Activated CD8-positive, alpha-beta memory T cell treated with anti-CD3 and anti-CD28 coated beads, Interleukin-2, amount 50 U/mL, for 1 hour (primary cell): Measurements from ENCODE around the gene SUPT5H.

Experiments
- DNase-seq: peaks from one replicate; pipeline ENCODE4 v3.0.0-alpha.2; 2020; ENCODE audit errors: extremely low read depth

SUPT5H gene

DNA sequence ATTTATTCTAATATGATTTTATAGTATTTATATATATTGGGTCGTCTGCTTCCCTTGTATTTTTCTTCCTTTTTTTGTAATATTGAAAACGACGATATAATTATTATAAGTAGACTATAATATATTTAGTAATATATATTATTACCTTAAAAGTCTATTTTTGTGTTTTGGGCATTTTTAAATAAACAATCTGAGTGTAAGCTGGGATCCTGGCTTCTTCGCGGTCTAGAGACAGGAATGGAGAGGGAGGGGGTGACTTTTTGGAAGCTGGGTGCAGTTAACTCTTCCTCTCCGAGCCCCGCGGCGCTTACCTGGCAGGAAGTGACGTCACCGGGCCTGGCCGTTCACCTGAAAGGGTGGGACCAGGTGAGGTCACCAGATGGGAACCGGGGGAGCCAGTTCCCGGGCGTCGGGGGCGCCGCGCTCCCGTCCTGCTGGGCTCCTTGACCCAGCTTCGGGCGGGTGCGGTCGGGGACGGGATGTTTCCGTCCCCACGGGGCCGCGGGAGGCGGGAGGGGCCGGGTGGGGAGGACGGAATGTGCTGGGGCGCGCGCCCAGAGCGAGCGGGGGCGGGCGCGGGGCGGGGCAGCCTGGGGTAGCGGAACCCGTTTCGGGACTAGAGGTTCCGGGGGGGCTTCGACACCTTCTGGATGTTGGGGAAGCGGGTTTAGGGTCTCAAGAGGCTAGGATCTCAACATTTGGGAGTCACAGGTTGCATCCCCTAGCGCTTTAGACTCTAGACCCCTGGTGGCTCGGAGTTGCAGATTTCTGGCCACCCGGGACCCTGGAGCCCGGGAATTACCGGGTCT lies 36.0 kb upstream of the SUPT5H start:
- peak; percentile 93 for DNase-seq

GRCh38 chr19:39410017-39410830 lies 35.2 kb upstream of the SUPT5H start:
- no peak for DNase-seq

GRCh38 chr19:39410831-39411080 lies 34.6 kb upstream of the SUPT5H start:
- no peak for DNase-seq

DNA sequence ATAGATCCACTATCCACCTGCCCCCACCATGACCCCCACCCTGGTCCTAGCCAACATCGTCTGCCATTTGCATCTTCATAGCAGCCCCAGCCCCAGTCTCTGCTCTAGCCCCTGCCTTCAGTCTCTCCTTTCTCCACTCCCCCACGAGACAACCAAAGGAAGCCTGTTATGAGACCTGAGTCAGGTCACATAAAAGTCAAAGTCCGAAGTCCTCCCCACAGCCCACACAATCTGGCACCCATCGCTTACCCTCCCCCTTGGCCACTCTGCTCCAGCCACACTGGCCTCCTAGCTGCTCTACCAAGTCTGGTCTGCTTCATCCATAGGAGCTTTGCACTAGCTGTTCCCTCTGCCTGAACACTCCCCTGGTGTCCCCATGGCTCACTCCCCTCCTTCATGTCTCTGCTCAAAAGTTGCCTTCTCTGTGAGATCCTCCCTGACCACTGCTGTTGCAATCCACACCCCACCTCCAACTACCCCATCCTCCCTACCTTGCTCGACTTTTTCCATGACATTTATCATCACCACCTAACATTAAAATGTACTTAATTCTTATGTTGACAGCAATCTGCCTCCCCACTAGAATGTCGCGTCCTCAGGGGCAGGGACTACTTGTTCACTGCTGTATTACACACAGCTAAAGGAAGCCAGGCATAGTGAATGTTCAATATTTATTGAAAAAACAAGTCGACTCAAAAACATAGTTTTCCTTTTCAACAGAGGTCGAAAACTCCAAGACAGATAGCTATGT lies 34.1 kb upstream of the SUPT5H start:
- DNase-seq: no peak

- peak; percentile 92 for DNase-seq
Observed at GRCh38 chr19:39411832-39412099, 33.6 kb upstream of the SUPT5H start.

GRCh38 chr19:39412100-39412866 lies 33.1 kb upstream of the SUPT5H start, which contains the start of gene PLEKHG2:
Gene PLEKHG2, plus strand, starts transcription at chr19:39412669. Its CDS starts 1,418 bp downstream, at chr19:39414087.
- peak; percentile 97 for DNase-seq

GRCh38 chr19:39412867-39413271 lies 32.5 kb upstream of the SUPT5H start:
- no peak for DNase-seq

DNA sequence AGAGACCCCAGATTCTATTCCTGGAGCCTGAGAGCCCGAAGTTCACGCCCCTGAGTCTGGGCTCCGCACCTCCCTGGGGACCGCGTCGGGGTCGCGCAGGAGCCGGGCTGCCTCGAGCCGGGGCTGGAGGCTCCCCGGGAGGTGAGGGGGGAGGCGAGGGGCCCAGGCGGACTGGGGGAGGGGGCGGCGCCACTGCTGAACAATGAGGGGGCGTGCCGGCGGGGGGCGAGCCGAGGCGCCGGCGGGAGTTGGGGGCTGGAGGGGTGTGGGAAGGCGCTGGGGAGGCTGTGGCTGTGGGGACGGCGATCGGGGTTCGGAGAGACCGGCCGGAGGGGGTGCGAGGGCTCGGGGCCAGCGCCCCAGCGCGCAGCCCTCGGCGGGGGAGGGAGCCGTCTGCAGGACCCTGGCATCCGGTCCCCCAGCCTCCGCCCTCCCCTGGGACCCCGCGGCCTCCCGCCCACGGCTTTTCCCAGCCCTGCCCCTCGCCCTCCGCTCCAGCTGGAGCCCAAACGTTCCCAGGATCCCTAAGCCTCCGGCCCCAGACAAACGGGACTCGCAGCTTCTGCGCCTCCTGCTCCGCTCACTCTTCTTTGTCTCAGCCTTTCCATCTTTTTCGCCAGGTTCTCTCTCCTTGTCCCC lies 32.0 kb upstream of the SUPT5H start:
- DNase-seq: no peak

DNA sequence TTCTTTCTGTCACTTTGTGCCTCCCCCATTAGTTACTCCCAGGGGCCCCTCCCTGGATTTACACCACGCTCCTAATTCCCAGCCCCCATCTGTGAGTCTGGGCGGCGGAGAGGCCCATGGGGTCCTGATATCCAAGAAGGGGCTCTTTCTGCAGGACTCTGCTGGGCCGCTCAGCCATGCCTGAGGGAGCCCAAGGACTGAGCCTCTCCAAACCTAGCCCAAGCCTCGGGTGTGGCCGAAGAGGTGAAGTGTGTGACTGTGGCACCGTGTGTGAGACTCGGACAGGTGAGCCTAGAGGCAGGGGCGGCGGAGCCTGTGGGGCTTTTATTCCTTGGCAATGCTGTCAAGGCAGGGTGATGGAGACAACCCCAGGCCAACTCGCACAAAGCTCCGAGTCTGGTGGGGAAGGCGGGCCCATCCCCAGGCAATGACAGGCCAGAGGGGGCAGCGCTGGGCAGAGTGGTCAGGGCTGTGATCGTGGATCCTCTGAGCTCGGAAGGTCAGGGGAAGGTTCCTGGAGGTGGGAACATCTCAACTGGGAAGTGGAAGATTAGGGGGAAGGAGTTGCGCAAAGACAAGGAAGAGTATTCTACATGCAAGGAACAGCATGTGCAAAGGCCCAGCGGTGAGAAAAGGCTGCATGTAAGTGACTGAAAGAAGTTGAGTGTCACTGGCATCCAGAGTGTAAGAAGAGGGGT lies 31.3 kb upstream of the SUPT5H start:
- DNase-seq: no peak

DNA sequence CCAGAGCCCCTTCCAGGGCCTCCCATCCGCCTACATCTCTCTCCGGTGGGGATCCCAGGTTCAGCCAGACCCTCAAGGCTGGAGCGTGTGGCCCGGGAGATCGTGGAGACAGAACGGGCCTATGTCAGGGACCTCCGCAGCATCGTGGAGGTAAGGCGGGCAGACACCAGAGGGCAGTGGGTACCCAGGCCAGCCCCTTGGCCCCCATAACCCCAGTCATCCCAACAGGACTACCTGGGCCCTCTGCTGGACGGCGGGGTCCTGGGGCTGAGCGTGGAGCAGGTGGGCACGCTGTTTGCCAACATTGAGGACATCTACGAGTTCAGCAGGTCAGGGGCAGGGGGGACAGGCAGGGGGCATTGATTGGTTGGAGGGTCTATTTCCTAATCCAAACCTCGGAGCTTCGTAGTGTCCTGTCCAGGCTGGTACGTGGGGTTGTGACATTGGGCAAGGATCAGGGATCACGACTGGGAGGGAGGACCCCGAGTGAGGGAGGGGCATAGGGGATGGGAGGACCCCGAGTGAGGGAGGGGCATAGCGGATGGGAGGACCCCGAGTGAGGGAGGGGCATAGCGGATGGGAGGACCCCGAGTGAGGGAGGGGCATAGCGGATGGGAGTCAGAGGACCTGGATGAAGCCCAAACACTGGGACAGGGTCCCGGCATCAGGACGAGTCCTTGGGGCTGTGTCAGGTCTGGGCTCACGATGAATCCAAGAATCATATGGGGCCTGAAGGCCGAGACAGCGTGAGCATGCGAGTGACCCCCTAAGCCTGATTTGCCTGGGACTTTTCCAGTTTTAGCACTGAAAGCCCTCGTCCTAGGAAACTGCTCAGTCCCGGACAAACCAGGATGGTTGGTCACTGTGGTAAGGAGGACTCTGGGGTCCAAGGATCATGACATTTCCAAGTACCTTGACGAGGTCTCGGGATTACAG lies 30.0 kb upstream of the SUPT5H start:
- DNase-seq: no peak

- DNase-seq: no peak
Observed at GRCh38 chr19:39416152-39417120, 28.9 kb upstream of the SUPT5H start.

DNA sequence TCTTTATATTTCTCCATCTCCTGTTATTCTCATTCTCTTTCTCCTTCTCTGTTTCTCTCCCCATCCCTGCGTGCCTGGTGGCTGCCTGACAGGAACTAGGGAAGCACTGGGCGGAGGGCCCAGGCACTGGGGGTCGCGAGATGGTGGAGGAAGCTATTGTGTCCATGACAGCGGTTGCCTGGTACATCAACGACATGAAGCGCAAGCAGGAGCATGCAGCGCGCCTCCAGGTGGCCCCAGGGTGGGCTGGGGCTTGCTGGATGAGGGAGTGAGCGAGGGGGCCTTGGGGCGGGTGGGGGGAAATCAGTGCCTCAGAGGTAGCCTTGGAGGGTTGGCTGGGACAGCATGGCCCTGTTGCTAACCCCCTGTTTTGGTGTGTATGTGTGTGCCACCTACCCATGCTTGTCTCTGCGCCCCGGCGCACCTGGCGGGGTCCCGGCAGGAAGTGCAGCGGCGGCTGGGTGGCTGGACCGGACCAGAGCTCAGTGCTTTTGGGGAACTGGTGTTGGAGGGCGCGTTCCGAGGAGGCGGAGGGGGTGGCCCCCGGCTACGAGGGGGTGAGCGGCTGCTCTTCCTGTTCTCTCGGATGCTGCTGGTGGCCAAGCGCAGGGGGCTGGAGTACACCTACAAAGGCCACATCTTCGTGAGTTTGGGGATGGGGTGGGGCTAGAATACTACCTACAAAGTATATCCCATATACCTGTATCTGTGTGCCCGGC lies 27.8 kb upstream of the SUPT5H start:
- no peak for DNase-seq

GRCh38 chr19:39419003-39419402 lies 26.4 kb upstream of the SUPT5H start:
- DNase-seq: no peak

- DNase-seq: no peak
Observed at GRCh38 chr19:39420769-39421168, 24.6 kb upstream of the SUPT5H start.

DNA sequence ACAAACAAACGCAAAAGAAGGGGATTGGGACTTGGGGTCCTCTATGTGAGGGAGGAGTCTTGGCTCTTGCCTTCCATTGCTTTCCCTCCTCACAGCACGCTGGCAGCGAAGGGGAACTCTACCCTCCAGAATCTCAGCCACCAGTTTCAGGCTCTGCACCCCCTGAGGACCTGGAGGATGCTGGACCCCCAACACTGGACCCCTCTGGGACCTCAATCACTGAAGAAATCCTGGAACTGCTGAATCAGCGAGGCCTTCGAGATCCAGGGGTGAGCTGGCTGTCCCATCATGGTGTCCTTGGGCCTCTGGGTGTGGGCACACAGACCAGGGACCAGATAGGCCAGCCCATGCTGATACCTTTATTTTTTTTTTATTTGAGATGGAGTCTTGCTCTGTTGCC lies 23.4 kb upstream of the SUPT5H start:
- no peak for DNase-seq

DNA sequence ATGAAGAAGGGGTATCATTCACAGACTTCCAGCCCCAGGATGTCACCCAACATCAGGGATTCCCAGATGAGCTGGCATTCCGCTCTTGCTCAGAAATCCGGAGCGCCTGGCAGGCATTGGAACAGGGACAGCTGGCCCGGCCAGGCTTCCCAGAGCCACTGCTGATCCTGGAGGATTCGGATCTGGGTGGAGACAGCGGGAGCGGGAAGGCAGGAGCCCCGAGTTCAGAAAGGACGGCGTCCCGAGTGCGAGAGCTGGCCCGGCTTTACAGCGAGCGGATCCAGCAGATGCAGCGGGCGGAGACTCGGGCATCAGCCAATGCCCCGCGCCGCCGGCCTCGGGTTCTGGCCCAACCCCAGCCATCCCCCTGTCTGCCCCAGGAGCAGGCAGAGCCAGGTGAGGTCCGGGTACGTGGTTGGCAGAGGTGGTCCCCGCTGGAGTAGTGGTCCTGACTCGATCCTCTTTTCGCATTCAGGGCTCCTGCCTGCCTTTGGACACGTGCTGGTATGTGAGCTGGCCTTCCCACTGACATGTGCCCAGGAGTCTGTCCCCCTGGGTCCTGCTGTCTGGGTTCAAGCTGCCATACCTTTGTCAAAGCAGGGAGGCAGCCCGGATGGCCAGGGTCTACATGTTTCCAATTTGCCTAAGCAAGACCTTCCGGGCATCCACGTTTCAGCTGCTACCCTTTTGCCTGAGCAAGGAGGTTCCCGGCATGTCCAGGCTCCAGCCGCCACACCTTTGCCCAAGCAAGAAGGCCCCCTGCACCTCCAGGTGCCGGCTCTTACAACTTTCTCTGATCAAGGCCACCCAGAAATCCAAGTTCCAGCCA lies 21.9 kb upstream of the SUPT5H start:
- DNase-seq: no peak

GRCh38 chr19:39424934-39425333 lies 20.4 kb upstream of the SUPT5H start:
- DNase-seq: no peak
